HG02885 (cell line): ENCODE measurements around the gene POLR1B.
"Not testable (repeated sequence)": the region's sequence is repeated elsewhere in the genome, so short reads cannot be mapped to it uniquely, and the experiment has no call there.

Source experiments
- ATAC-seq: cut with Tn5 transposase; IDR thresholded peaks from one replicate; pipeline ENCODE4 v1.9.1; 2021; ENCODE audit warnings: mild to moderate bottlenecking; ENCODE audit not compliant: unreplicated experiment, poor library complexity

Gene POLR1B

GRCh38 chr2:112597537-112598322, 55.5 kb downstream of the POLR1B start:
- ATAC-seq: no peak

GRCh38 chr2:112600634-112601033, 58.4 kb downstream of the POLR1B start:
- ATAC-seq: no peak

- ATAC-seq: no peak
Measured at GRCh38 chr2:112601754-112602153, 59.5 kb downstream of the POLR1B start.

- ATAC-seq: no peak
Measured at GRCh38 chr2:112602917-112603316, 60.7 kb downstream of the POLR1B start.

GRCh38 chr2:112603731-112604130, 61.5 kb downstream of the POLR1B start:
- ATAC-seq: no peak

GRCh38 chr2:112604952-112605351, 62.7 kb downstream of the POLR1B start:
- no peak for ATAC-seq

GRCh38 chr2:112605926-112606325, 63.7 kb downstream of the POLR1B start:
- no peak for ATAC-seq

GRCh38 chr2:112606547-112606946, 64.3 kb downstream of the POLR1B start:
- no peak for ATAC-seq

GRCh38 chr2:112607680-112608438, 65.6 kb downstream of the POLR1B start:
- no peak for ATAC-seq

- not testable (repeated sequence) for ATAC-seq
Measured at GRCh38 chr2:112609320-112609719, 67.1 kb downstream of the POLR1B start.

- not testable (repeated sequence) for ATAC-seq
Measured at GRCh38 chr2:112612283-112612682, 70.0 kb downstream of the POLR1B start.

- ATAC-seq: no peak
Measured at GRCh38 chr2:112614201-112614840, 72.1 kb downstream of the POLR1B start.

GRCh38 chr2:112615051-112615450, 72.8 kb downstream of the POLR1B start:
- no peak for ATAC-seq

GRCh38 chr2:112615798-112616197, 73.5 kb downstream of the POLR1B start:
- ATAC-seq: not testable (repeated sequence)

- no peak for ATAC-seq
Measured at GRCh38 chr2:112618383-112618782, 76.1 kb downstream of the POLR1B start.

- ATAC-seq: no peak
Measured at GRCh38 chr2:112621790-112622527, 79.7 kb downstream of the POLR1B start.

- no peak for ATAC-seq
Measured at GRCh38 chr2:112622528-112622849, 80.2 kb downstream of the POLR1B start.

- peak; percentile 73 for ATAC-seq
Measured at GRCh38 chr2:112623913-112624777, 81.9 kb downstream of the POLR1B start.

- ATAC-seq: no peak
Measured at GRCh38 chr2:112625474-112626114, 83.3 kb downstream of the POLR1B start.
